KBM-7 (cell line): ENCODE results near the gene NOM1.

Source experiments
- DNase-seq: peaks from one replicate; pipeline ENCODE4 v3.0.0-alpha.2; 2015
- in situ Hi-C: fragments of 300-500 bp; cut with MboI; formaldehyde crosslinking; loops from 2 replicates; pipeline ENCODE4 v1.14.3; 2020; ENCODE audit warnings: low sequenced_read_pairs, low pct_unique_long_range_greater_than_20kb, mixed read lengths

NOM1 gene

GRCh38 chr7:157012113-157012547 lies 62.6 kb downstream of the NOM1 start:
- in situ Hi-C loops: no loop called here

DNA sequence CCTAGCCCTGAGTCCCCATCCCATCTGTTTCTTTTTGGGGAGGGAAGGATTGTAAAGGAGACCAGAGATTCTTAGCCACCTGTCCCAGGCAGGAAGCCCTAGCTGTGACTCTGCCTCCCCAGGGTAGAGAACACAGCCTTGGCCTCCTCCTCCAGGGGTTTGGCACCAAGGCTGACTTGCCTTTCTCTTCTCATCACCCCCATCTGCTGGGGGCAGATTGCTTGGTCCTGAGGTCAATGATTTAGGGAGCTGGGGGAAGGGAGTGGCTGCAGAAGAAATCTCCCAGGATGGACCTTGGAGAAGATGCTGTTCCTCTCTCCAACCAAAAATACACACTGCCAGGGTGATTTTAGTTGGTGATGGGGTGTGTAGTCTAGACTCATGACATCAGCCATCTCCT lies 63.6 kb downstream of the NOM1 start:
- in situ Hi-C loops: no loop called here
- DNase-seq: no peak

More at GRCh38 chr7:157012113-157012547, 62.6 kb downstream of the NOM1 start:
- no peak for DNase-seq

- in situ Hi-C loops: no loop called here
- DNase-seq: no peak
These were observed 64.4 kb downstream of the NOM1 start for GRCh38 chr7:157013602-157014549.

DNA sequence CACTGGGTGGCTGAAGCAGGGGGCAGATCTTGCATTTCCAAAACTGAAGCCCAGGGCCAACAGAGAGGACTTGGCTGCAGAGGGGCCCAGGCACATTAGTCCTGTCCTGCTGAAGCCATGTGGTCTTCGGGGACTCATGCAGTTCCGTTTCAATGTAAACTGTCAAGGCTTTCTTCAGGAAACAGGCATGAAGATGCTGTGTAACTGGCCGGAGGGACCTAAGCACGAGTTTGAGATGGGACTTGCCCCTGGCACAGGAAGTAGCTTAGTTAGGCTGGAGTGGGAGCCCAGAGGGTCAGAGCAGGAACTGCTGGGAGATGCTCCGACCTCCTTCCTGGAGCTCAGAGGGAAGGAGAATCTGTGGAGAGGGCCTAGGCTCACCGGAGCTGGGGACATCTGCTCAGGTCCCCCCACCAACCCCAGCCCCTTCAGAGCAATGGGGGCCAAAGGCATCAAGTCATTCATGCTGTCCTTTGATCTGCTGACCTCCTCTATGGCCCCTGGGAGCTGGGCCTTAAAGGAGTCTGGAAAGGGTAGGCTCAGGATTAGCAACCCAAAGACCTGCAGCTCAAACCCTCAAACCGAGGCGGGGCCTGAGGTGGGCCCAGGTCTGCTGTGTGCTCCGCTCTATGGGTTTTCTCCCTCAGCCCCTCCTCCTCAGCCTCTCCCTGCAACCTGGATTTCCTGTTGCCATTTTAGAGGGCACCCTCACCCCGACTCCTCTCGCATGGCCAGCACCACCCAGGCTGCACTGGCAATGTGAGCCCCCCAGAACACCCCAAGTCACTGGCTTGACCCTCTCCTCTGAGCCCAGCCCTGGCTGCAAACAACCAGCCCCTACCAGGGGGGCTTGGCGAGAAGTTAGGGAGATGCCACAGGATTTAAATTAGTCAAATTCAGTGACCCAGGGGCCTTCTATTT lies 65.4 kb downstream of the NOM1 start:
- no peak for DNase-seq
- in situ Hi-C loops: no loop called here

- DNase-seq: no peak
- in situ Hi-C loops: no loop called here
These were observed 66.5 kb downstream of the NOM1 start for GRCh38 chr7:157016024-157016351.

GRCh38 chr7:157016352-157017041 lies 67.0 kb downstream of the NOM1 start:
- DNase-seq: no peak

DNA sequence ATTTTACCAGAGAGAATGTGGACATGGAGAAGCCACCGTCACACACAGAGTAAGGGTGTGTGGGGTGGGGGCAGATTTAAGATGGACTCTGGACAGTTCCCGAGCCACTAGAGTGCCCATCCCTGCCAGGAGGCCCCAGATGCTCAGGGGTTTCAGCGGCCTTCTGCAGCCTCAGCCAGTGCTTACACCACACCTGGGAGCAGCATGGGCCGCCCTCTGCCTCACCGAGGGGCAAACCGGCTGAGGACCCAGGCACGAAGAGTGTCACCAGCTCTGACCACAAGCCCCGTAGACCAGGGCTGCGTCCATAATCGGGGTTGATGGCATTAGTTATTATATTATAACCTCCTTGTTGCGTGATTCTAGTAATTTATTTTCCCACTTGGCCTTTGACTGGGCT lies 67.6 kb downstream of the NOM1 start:
- in situ Hi-C loops: no loop called here
- no peak for DNase-seq

More at GRCh38 chr7:157016352-157017041, 67.0 kb downstream of the NOM1 start:
- in situ Hi-C loops: no loop called here

GRCh38 chr7:157017603-157018327 lies 68.3 kb downstream of the NOM1 start:
- no peak for DNase-seq
- in situ Hi-C loops: no loop called here

DNA sequence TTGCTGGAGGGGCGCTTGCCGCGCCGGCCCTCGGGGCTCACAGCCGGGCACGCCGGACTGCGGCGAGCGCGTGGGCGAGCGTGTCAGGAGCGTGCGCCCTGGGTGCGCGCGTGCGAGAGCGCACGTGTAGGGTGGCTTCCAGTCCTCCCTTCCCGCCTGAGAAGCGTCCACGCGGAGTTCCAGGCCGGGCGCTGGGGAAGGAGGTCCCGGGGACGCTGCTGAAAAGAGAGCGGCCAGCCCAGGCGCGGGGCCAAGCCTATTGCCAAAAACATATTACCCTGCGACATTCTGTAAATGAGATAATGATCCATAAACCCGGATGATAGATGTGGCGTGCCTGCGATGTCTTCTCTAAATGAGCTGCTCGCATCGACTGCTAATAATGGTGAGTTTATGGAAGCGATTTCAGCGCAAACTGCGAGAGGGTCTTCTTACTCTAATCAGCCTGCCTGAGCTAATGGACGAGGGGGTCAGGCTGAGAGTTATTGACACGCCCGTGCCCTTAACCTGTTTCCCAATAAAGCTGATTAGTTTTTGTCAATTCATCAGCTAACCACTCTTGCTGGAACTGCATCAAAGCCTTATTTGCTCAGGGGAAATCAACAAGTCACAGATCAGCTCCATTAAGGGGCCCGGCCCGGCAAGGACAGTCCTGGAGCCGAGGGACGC lies 69.0 kb downstream of the NOM1 start:
- DNase-seq: no peak
- in situ Hi-C loops: no loop called here

DNA sequence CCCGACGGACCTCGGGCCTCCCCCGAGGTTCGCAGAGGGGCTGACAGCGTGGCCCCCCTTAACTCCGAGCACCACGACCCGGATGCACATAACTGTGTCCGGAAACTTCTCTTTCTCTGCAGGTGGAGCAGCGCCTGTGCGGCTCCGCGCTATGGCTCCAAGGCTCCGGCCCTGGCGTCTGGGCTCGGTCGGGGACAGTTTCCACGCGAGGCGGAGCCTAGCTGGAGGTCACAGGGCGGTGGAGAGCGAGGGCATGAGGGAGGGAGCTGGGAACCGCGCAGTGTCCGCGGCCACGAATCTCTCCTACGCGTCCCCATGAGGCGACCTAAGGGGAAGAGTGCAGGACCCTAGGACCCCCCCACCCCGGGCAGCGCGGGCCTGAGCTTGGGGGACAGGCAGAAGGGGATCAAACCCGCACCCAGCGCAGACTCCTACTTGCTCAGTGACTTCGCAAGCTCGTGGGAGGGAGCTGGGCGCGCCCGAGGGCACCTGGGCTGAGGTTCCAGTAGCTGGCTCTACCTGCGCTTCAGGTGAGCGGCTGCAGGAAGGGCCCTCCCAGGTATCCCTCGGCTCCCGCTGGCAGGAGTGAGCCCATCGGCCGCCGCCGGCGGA lies 69.6 kb downstream of the NOM1 start:
- no peak for DNase-seq
- in situ Hi-C loops: no loop called here

DNA sequence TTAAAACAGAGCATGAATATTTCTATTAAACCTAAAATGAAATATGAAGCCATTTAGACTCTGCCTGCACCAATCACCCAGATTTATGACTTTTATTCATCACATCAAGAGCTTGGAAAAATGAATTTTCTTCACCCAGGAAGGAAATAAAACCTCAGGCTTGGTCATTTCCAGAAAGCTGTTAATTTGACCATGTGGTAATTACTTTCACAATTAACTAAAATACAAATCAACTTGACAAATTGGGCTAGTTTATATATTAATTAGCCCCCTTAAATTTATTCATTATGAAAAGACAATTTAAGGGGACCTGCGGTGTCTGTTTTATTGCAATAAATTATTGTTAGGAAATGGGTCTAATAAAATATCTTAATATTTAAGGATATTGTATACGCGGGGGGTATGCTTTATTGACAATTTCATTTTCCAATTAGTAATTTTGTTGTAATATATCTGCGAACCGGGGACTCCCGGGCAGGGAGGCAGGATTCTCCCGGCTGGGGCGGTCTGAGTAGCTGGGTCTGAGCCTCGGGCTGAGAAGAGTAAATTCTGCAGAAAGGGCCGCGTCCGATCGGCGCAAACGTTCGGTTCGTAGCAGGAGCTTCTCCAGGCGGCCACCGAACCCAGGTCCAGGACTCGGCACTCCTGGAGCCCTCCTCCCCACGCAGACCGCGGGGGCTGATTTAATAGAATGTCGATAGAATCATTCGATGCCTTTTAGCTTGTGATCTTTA lies 70.4 kb downstream of the NOM1 start:
- in situ Hi-C loops: no loop called here
- DNase-seq: no peak

DNA sequence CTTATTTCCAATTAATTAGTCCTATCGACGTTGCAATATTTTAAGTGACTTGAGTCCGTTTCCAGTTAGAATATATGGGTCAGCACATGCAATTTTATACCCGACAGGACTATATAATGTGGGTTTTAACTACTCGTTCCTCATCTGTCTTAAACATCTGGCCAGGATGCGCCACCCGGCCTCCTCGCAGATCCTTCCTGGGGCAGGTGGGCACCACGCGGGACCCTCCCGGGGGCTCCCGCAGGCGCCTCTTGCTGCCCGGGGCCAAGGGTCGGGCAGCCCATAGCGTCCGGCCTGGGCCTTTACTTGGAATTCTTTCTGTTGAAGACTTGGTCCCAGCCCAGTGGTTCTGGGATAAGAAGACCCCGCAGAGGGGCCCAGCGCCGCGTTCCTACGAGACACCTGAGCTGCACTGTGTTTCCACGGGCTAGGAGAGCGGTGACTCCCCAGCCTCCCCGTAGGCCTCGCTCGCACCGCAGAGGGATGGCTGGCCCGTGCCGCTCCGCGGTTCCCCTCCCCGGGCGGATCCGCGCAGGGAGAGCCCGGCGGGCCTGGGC lies 71.1 kb downstream of the NOM1 start:
- DNase-seq: no peak
- in situ Hi-C loops: no loop called here

GRCh38 chr7:157021071-157021870 lies 71.8 kb downstream of the NOM1 start:
- DNase-seq: no peak
- in situ Hi-C loops: no loop called here

DNA sequence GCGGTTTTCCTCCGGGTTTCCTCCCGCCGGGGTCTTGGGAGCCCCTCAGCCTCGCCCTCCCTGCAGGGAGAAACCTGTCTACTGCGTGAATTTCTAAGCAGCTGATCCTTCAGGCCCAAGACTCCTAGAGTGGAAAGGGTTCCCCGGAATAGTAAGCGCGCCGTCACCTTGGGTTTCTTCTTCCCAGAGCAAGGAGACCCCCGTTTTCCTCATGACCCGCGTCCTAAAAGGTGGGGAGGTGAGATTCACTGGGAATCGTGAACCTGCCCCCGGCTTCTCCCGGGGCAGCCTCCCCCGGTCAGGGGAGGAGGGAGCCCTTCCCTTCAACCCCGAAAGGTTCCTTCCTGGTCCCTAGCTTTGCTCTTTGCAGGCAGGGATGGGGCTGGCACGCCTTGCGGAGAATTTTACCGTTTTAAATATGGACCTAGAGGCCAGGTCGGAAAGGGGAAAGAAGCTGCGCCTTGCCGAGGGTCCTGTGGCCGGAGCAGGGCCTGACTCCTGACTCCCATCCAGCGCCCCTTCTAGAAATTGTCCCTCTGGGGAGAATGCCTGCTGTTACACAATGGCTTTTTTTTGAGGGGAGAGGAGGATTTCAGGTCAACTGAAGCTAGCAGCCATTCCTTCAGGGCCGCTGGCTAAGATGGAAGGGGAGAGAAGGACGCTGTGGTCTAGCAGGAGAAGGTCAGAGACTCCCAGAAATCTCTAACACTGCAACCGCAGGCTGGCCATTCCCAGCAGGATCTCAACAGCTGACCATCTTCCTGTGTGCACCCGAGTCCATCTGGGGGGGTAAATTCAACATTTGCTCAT lies 72.6 kb downstream of the NOM1 start:
- in situ Hi-C loops: no loop called here
- no peak for DNase-seq
